Esophagus muscularis mucosa (tissue), 4 donors: ENCODE measurements around the gene VAT1. TPM values are rescaled to one million over a fixed set of nuclear protein-coding genes. Genes with fewer than 3 reads are reported as not detected.
A peak's percentile ranks its signal among the peaks of the same experiment; 100 is the strongest.
"Not testable (repeated sequence)": the region's sequence is repeated elsewhere in the genome, so short reads cannot be mapped to it uniquely, and the experiment has no call there.

Experiments
- DNase-seq: peaks from one replicate; pipeline ENCODE4 v3.0.0-alpha.2; 2017; ENCODE audit errors: extremely low spot score
- H3K27ac ChIP-seq, 4 donors: fragments of 200-600 bp; sonication (generic); replicated peaks in 1 of 4; 1 replicate in 3 of 4; 2 replicates in 1 of 4; pipeline ENCODE4 v1.5.1; 2016 to 2019; ENCODE audit warnings: mild to moderate bottlenecking in 1 of 4
- H3K27me3 ChIP-seq, 4 donors: fragments of 200-600 bp; sonication (generic); one replicate each; pipeline versions ENCODE4 v1.5.1 to v1.6.0; 2016 to 2019
- H3K36me3 ChIP-seq, 4 donors: fragments of 200-600 bp; sonication (generic); one replicate each; pipeline ENCODE4 v1.5.1; 2016 to 2019
- H3K4me1 ChIP-seq, 4 donors: fragments of 200-600 bp; sonication (generic); one replicate each; pipeline ENCODE4 v1.5.1; 2016 to 2019
- H3K4me3 ChIP-seq, 4 donors: fragments of 200-600 bp; sonication (generic); 1 replicate in 2 of 4; 2 replicates in 2 of 4; pipeline ENCODE4 v1.5.1; 2016 to 2019; ENCODE audit warnings: mild to moderate bottlenecking in 4 of 4, moderate library complexity in 1 of 4
- H3K9me3 ChIP-seq, 4 donors: fragments of 200-600 bp; sonication (generic); 1 replicate in 3 of 4; 2 replicates in 1 of 4; pipeline ENCODE4 v1.5.1; 2016 to 2019
- CTCF ChIP-seq, 3 experiments: fragments of 200-600 bp in 2 of 3; fragments of 450-650 bp in 1 of 3; sonication (generic) in 2 of 3; IDR thresholded peaks; one replicate each; pipeline ENCODE4 v1.5.1; 2017 to 2019; ENCODE audit warnings: antibody characterized with exemption in 3 of 3, mild to moderate bottlenecking in 2 of 3, moderate library complexity in 1 of 3
- EP300 ChIP-seq: sonication (generic); formaldehyde crosslinking; IDR thresholded peaks from one replicate; pipeline ENCODE4 v1.6.1; 2017; ENCODE audit warnings: antibody characterized with exemption
- POLR2A ChIP-seq: fragments of 450-650 bp; IDR thresholded peaks from one replicate; pipeline ENCODE4 v1.6.1; 2017; ENCODE audit warnings: antibody characterized with exemption, moderate library complexity, mild to moderate bottlenecking, low read depth
- POLR2AphosphoS5 ChIP-seq, 2 donors: sonication (generic); formaldehyde crosslinking; IDR thresholded peaks; one replicate each; pipeline ENCODE4 v1.6.1; 2017; ENCODE audit warnings: antibody characterized with exemption in 2 of 2
- WGBS: methylation state at CpG from one replicate; pipeline ENCODE4 v1.1.5; 2018; 5-methylcytosine and 5-hydroxymethylcytosine counted together
- intact Hi-C: fragments of 100-400 bp; cut with DNase I; formaldehyde crosslinking; loops from one replicate; pipeline ENCODE4 v1.15.1; 2023
- total RNA-seq, 4 donors: library from RNA; depleted of rRNA; stranded (reverse); fragments of >200 nt; gene quantifications; one replicate each; pipeline versions ENCODE4 v1.1.0 to v1.2.1, GENCODE V29; 2016

VAT1 gene
- total RNA-seq, 4 donors from 2014 or later = 106 to 190 (median 139) TPM

DNA sequence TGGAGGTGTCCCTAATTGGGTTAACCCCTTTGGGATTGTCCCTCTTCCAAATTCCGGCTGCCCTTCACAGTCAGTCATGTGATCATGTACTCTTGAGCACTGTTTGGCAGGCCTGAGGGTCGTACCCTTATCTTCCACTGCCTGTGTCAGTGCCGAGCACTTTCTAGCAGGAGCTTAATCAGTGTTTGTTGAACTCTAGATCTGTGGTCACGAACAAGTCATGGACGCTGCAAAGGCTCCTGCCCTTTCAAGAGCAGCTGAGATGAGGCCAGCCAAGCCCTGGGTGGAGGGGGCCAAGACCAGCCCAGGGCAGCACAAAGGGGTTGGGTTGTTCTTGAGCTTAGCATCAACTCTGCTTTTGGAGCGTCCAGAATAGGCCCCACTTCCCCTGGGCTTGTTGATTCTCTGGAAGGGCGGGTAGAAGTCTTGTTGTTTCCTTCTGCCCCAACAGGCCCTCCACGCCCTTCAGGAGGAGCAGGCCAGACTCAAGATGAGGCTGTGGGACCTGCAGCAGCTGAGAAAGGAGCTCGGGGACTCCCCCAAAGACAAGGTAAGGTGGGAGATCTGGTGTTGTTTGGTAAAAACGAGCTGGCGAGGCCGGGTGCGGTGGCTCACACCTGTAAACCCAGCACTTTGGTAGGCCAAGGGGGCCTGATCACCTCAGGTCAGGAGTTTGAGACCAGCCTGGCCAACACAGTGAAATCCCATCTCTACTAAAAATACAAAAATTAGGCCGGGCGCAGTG, 10.3 kb downstream of the VAT1 start:
- no peak for DNase-seq
- Histone ChIP-seq H3K27me3 (no peaks in the 10 kb centered on the region), H3K4me3 (peak overlapping the region in 2 of 4 donors; percentile 3 to 5), H3K9me3 (no peaks in the 10 kb centered on the region), H3K4me1 (peaks cover 72 to 96% (median 85%) of the 10 kb centered on the region in 4 donors), H3K36me3 (peaks cover 12 to 53% (median 45%) of the 10 kb centered on the region in 4 donors), H3K27ac (peak overlapping the region; percentile 0 to 61 (median 50))
- WGBS = 84% methylated on average over 15 of the region's 15 CpGs
- TF ChIP-seq POLR2A (no peak), CTCF (IDR thresholded peaks at IDR 0.05) (no peak), EP300 (no peak), POLR2AphosphoS5 (IDR thresholded peaks at IDR 0.05) (no peak)
- intact Hi-C loops = no loop called here

DNA sequence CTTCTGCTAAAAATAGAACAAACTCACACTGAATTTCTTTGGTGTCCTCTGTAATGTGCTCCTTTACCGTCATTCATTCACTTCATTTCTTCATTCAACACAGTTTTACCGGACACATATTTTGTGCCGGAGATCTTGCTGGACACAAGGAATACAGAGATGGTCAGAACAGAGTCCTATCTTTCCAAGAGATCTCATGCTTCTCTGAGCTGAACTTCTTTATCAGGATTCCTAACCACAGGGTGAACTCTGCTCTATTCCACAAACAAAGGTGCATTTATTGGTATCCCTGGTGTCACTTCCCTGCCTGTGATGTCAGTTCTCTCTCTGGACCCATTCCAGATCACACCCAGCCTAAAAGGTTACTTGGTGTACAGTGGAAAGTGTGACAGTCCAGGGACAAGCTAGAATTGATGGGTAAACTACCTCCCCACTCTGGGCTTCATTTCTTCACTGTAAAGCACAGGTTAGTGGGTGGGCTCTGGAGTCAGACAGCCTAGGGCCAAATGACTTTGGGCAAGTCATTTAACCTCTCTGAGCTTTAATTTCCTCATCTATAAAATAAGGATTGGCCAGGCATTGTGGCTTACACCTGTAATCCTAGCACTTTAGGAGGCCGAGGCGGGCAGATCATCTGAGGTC, 11.4 kb downstream of the VAT1 start:
- Histone ChIP-seq H3K36me3 (peaks cover 3 to 42% (median 33%) of the 10 kb centered on the region in 4 donors), H3K4me1 (peaks cover 68 to 94% (median 81%) of the 10 kb centered on the region in 4 donors), H3K4me3 (no peak overlapping the region), H3K27me3 (no peaks in the 10 kb centered on the region), H3K27ac (peak overlapping the region in 3 of 4 donors; percentile 0 to 61 (median 54)), H3K9me3 (no peaks in the 10 kb centered on the region)
- no peak for DNase-seq
- TF ChIP-seq CTCF (IDR thresholded peaks at IDR 0.05) (no peak), POLR2AphosphoS5 (IDR thresholded peaks at IDR 0.05) (peak in 1 of 2 donors; percentile 8)
- intact Hi-C loops = no loop called here
- WGBS = 84% methylated on average over 5 of the region's 5 CpGs

DNA sequence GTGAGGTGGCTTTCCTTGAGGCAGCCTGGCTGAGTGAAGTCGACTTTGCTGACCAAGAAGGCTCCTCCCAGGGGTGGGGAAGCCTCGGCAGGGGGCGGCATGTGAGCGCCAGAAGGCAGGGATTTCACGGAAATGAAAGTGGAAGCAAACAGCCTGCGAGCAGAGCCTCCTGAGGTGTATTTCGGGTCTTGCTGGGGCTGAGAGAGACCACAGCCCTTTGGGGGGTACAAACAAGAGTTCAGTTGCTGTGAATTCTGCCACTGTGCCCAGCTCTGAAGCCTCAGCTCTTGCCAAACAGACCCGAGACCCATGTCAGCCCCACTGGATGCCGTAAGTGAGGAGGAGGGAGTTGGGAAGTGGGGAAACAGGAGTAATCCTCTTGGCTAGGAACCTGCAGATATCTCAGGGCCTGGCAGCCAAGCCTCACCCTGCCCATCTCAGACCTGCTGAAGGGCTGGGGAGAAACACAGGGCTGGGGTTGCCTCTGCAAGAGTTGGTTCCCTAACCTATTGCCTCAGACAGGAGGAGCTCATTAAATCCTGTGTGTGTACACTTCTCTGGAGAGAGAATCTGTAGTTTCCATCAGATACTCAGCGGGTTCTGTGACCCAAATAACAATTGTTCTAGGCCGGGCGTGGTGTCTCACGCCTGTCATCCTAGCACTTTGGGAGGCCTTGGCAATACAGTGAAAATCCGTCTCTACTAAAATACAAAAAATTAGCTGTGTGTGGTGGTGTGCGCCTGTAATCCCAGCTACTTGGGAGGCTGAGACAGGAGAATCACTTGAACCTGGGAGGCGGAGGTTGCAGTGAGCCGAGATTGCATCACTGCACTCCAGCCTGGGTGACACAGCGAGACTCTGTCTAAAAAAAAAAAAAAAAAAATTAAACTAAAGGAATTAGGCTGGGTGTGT, 15.3 kb downstream of the VAT1 start, which contains the start of gene IFI35:
Gene IFI35 (plus strand): TSS at position 146 of the 913 bp plus-strand sequence. CDS start 164 bp downstream, at position 310.
- intact Hi-C loops = no loop called here
- Histone ChIP-seq H3K9me3 (no peaks in the 10 kb centered on the region), H3K27me3 (no peaks in the 10 kb centered on the region), H3K36me3 (peaks cover 18 to 36% (median 30%) of the 10 kb centered on the region in 4 donors), H3K4me3 (peak within 1 kb of the TSS; percentile 68 to 87 (median 74)), H3K4me1 (peaks cover 33 to 56% (median 46%) of the 10 kb centered on the region in 4 donors), H3K27ac (peak within 1 kb of the TSS; percentile 89 to 95 (median 92))
- TF ChIP-seq POLR2A (no peak), EP300 (no peak), POLR2AphosphoS5 (IDR thresholded peaks at IDR 0.05) (peak; percentile 79 to 86), CTCF (IDR thresholded peaks at IDR 0.05) (peak; percentile 42 to 75 (median 49))
- DNase-seq = peak; percentile 97
- WGBS = 35% methylated on average over 18 of the region's 18 CpGs

GRCh38 chr17:43003542-43004172, 18.5 kb downstream of the VAT1 start:
- no peaks in the 10 kb centered on the region for H3K27me3 ChIP-seq
- TF ChIP-seq POLR2AphosphoS5 (IDR thresholded peaks at IDR 0.05) (no peak), POLR2A (no peak), EP300 (no peak), CTCF (IDR thresholded peaks at IDR 0.05) (no peak)
- WGBS = 84% methylated on average over 5 of the region's 5 CpGs
- H3K27ac ChIP-seq = peak overlapping the region in 2 of 4 donors; percentile 44 to 95
- no peak overlapping the region for H3K4me3 ChIP-seq
- peaks cover 25 to 48% (median 42%) of the 10 kb centered on the region in 4 donors for H3K4me1 ChIP-seq
- intact Hi-C loops = no loop called here
- no peak for DNase-seq
- no peaks in the 10 kb centered on the region for H3K9me3 ChIP-seq
- H3K36me3 ChIP-seq = peaks cover 35 to 61% (median 55%) of the 10 kb centered on the region in 4 donors

DNA sequence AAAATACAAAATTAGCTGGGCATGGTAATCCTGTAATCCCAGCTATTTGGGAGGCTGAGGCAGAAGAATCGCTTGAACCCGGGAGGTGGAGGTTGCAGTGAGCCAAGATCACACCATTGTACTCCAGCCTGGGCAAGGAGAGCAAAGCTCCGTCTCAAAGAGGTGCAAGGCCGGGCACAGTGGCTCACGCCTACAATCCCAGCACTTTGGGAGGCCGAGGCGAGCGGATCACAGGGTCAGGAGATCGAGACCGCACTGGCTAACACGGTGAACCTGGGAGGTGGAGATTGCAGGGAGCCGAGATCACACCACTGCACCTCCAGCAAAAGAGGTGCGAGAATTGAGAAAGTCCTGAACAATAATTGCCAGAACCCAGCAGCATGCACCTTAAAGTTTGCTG, 21.3 kb downstream of the VAT1 start:
- H3K4me3 ChIP-seq, DNase-seq, intact Hi-C loops, H3K9me3 ChIP-seq, H3K27me3 ChIP-seq: not testable (repeated sequence)
- 95% methylated on average over 13 of the region's 13 CpGs for WGBS
- H3K36me3 ChIP-seq = peaks cover 35 to 61% (median 55%) of the 10 kb centered on the region in 4 donors
- H3K4me1 ChIP-seq = peaks cover 17 to 35% (median 30%) of the 10 kb centered on the region in 4 donors
- H3K27ac ChIP-seq = peak overlapping the region in 1 of 4 donors; percentile 94
